H1 (cell line): ENCODE measurements around the gene KCNQ1. TPM values are rescaled to one million over a fixed set of nuclear protein-coding genes. Genes with fewer than 3 reads are reported as not detected.

Experiments
- CTCF ChIA-PET: fragments of 300-600 bp; sonication (Branson Sonifier 250); formaldehyde crosslinking; loops from one replicate; lab custom pipeline; 2021; ENCODE audit not compliant: partially characterized antibody; lab: Charles Lee
- POLR2A ChIA-PET: fragments of 300-600 bp; sonication (Branson Sonifier 250); formaldehyde crosslinking; loops from one replicate; lab custom pipeline; 2021; ENCODE audit warnings: inconsistent platforms; ENCODE audit not compliant: partially characterized antibody; lab: Charles Lee
- DNase-seq, 2 experiments: peaks; one replicate each; pipeline versions ENCODE4 v3.0.0 to v3.0.0-alpha.2; 2010 to 2022; ENCODE audit warnings: low spot score in 2 of 2, low read depth in 1 of 2, mixed read lengths in 1 of 2
- FAIRE-seq: peaks from 2 replicates; lab custom pipeline; 2011; peaks lifted over from hg19 to GRCh38; lab: Jason Lieb, UNC
- H2AFZ ChIP-seq: 2 replicates; pipeline ENCODE4 v1.8.1; 2012; ENCODE audit warnings: low read length, inconsistent platforms
- H2AK5ac ChIP-seq: 2 replicates; pipeline ENCODE4 v1.6.1; 2013; ENCODE audit warnings: low read depth, low read length
- H2BK120ac ChIP-seq: replicated peaks from 2 replicates; pipeline ENCODE3; 2013; ENCODE audit warnings: low read depth, low read length, inconsistent platforms
- H2BK12ac ChIP-seq: 2 replicates; pipeline ENCODE4 v1.6.1; 2013; ENCODE audit warnings: low read depth, low read length
- H2BK15ac ChIP-seq: 2 replicates; pipeline ENCODE4 v1.6.1; 2013; ENCODE audit warnings: low read length
- H2BK20ac ChIP-seq: 2 replicates; pipeline ENCODE4 v1.6.1; 2013; ENCODE audit warnings: low read length
- H2BK5ac ChIP-seq: 2 replicates; pipeline ENCODE4 v1.6.1; 2013; ENCODE audit warnings: low read depth, low read length
- H3K14ac ChIP-seq: 2 replicates; pipeline ENCODE4 v1.6.1; 2013; ENCODE audit warnings: inconsistent platforms; ENCODE audit not compliant: insufficient read length
- H3K18ac ChIP-seq: 2 replicates; pipeline ENCODE4 v1.6.1; 2013; ENCODE audit warnings: low read length; ENCODE audit errors: extremely low read depth
- H3K23ac ChIP-seq: 2 replicates; pipeline ENCODE4 v1.6.1; 2013; ENCODE audit warnings: inconsistent platforms; ENCODE audit not compliant: insufficient read length
- H3K23me2 ChIP-seq: 2 replicates; pipeline ENCODE4 v1.6.1; 2013; ENCODE audit warnings: low read depth, low read length
- H3K27ac ChIP-seq: 2 replicates; pipeline ENCODE4 v1.6.1; 2011; ENCODE audit warnings: low read depth, low read length, inconsistent platforms
- H3K27me3 ChIP-seq, 4 experiments: replicated peaks in 1 of 4; 1 replicate in 1 of 4; 2 replicates in 3 of 4; pipeline versions ENCODE4 v1.6.1 to v1.8.1; 2011 to 2013; ENCODE audit warnings: low read length in 3 of 4, mild to moderate bottlenecking in 3 of 4, inconsistent platforms in 2 of 4, mixed read lengths in 2 of 4, moderate library complexity in 1 of 4; ENCODE audit not compliant: control insufficient read depth in 3 of 4, insufficient read depth in 3 of 4; ENCODE audit errors: extremely low read depth in 1 of 4
- H3K36me3 ChIP-seq, 4 experiments: 2 replicates each; pipeline versions ENCODE4 v1.6.1 to v1.8.1; 2011 to 2013; ENCODE audit warnings: mild to moderate bottlenecking in 4 of 4, low read length in 3 of 4, moderate library complexity in 2 of 4, control low read depth in 1 of 4, inconsistent platforms in 1 of 4; ENCODE audit not compliant: insufficient read depth in 4 of 4, control insufficient read depth in 2 of 4
- H3K4ac ChIP-seq: replicated peaks from 2 replicates; pipeline ENCODE3; 2013; ENCODE audit warnings: low read length, low read depth, mixed read lengths, inconsistent platforms; ENCODE audit not compliant: insufficient read length
- H3K4me1 ChIP-seq, 4 experiments: replicated peaks in 1 of 4; 1 replicate in 1 of 4; 2 replicates in 3 of 4; pipeline versions ENCODE4 v1.6.1 to v1.8.1; 2011 to 2013; ENCODE audit warnings: low read length in 3 of 4, inconsistent platforms in 2 of 4, mixed read lengths in 1 of 4; ENCODE audit not compliant: insufficient read depth in 4 of 4, control insufficient read depth in 3 of 4
- H3K4me2 ChIP-seq, 2 experiments: 2 replicates each; pipeline versions ENCODE4 v1.6.1 to v1.8.1; 2011 to 2013; ENCODE audit warnings: low read depth in 2 of 2, low read length in 2 of 2, control low read depth in 1 of 2, inconsistent platforms in 1 of 2, mild to moderate bottlenecking in 1 of 2; ENCODE audit not compliant: insufficient read depth in 1 of 2
- H3K4me3 ChIP-seq, 4 experiments: fragments of 200-600, 300-600 bp in 1 of 4; sonication (generic), shearing (Covaris generic), sonication (Bioruptor Twin) in 1 of 4; 2 replicates each; pipeline versions ENCODE4 v1.5.1 to v1.8.1; 2011 to 2016; ENCODE audit warnings: low read length in 4 of 4, low read depth in 3 of 4, control low read depth in 2 of 4, inconsistent platforms in 2 of 4, mild to moderate bottlenecking in 2 of 4, mixed read lengths in 1 of 4, moderate library complexity in 1 of 4; ENCODE audit not compliant: insufficient read depth in 2 of 4; ENCODE audit errors: extremely low read depth in 1 of 4
- H3K56ac ChIP-seq: replicated peaks from 2 replicates; pipeline ENCODE3; 2013; ENCODE audit warnings: low read depth, mild to moderate bottlenecking, mixed read lengths, low read length, inconsistent platforms; ENCODE audit not compliant: insufficient read length
- H3K79me1 ChIP-seq: 2 replicates; pipeline ENCODE4 v1.6.1; 2013; ENCODE audit warnings: low read depth, low read length, control low read depth
- H3K79me2 ChIP-seq, 2 experiments: 2 replicates each; pipeline versions ENCODE4 v1.6.1 to v1.8.1; 2012 to 2013; ENCODE audit warnings: low read length in 2 of 2, mild to moderate bottlenecking in 2 of 2, inconsistent platforms in 1 of 2; ENCODE audit not compliant: insufficient read depth in 2 of 2, control insufficient read depth in 1 of 2
- H3K9ac ChIP-seq, 4 experiments: replicated peaks in 1 of 4; 1 replicate in 1 of 4; 2 replicates in 3 of 4; pipeline versions ENCODE4 v1.6.1 to v1.8.1; 2011 to 2013; ENCODE audit warnings: low read depth in 3 of 4, low read length in 3 of 4, control low read depth in 2 of 4, mild to moderate bottlenecking in 2 of 4, moderate library complexity in 2 of 4, inconsistent platforms in 1 of 4; ENCODE audit errors: extremely low read depth in 1 of 4
- H3K9me3 ChIP-seq, 2 experiments: 2 replicates each; pipeline versions ENCODE4 v1.6.1 to v1.8.1; 2012 to 2013; ENCODE audit warnings: mild to moderate bottlenecking in 2 of 2, moderate library complexity in 2 of 2, control low read depth in 1 of 2, inconsistent platforms in 1 of 2, low read depth in 1 of 2, low read length in 1 of 2, mixed read lengths in 1 of 2; ENCODE audit not compliant: insufficient read depth in 2 of 2
- H4K20me1 ChIP-seq, 2 experiments: replicated peaks in 1 of 2; 2 replicates each; pipeline versions ENCODE3 to v1.8.1; 2011 to 2013; ENCODE audit warnings: inconsistent platforms in 2 of 2, low read length in 2 of 2, mild to moderate bottlenecking in 1 of 2; ENCODE audit not compliant: insufficient read depth in 2 of 2, control insufficient read depth in 1 of 2
- H4K5ac ChIP-seq: 2 replicates; pipeline ENCODE4 v1.6.1; 2013; ENCODE audit warnings: low read length, low read depth, mixed read lengths, inconsistent platforms; ENCODE audit not compliant: insufficient read length
- H4K8ac ChIP-seq: 2 replicates; pipeline ENCODE4 v1.8.0; 2013; ENCODE audit warnings: mild to moderate bottlenecking, moderate library complexity, low read length, inconsistent platforms; ENCODE audit not compliant: insufficient read depth; ENCODE audit errors: extremely low read depth
- H4K91ac ChIP-seq: replicated peaks from 2 replicates; pipeline ENCODE3; 2013; ENCODE audit warnings: low read length, mixed read lengths, inconsistent platforms; ENCODE audit not compliant: insufficient read length
- BACH1 ChIP-seq: IDR thresholded peaks from 2 replicates; pipeline ENCODE4 v1.6.1; 2012; ENCODE audit warnings: low read length, improper control_type of control experiment
- E2F6 ChIP-seq: IDR thresholded peaks from 2 replicates; pipeline ENCODE4 v1.6.1; 2012; ENCODE audit warnings: inconsistent platforms
- EP300 ChIP-seq, 2 experiments: IDR thresholded peaks; 1 replicate in 1 of 2; 2 replicates in 1 of 2; pipeline ENCODE4 v1.6.1; 2011 to 2012; ENCODE audit warnings: low read depth in 2 of 2, low read length in 2 of 2, mild to moderate bottlenecking in 2 of 2, borderline replicate concordance in 1 of 2, inconsistent platforms in 1 of 2, moderate library complexity in 1 of 2
- FOSL1 ChIP-seq: IDR thresholded peaks from 2 replicates; pipeline ENCODE4 v1.6.1; 2011; ENCODE audit warnings: mild to moderate bottlenecking, low read depth, low read length, moderate library complexity; ENCODE audit not compliant: insufficient read depth
- JUND ChIP-seq: IDR thresholded peaks from 2 replicates; pipeline ENCODE4 v1.6.1; 2011; ENCODE audit warnings: mild to moderate bottlenecking, improper control_type of control experiment, low read length
- KDM4A ChIP-seq: IDR thresholded peaks from one replicate; pipeline ENCODE4 v1.7.1; 2012; ENCODE audit warnings: low read depth, mild to moderate bottlenecking, moderate library complexity, low read length, inconsistent platforms; ENCODE audit not compliant: severe bottlenecking
- POU5F1 ChIP-seq: IDR thresholded peaks from 2 replicates; pipeline ENCODE4 v1.6.1; 2011; ENCODE audit warnings: low read depth, mild to moderate bottlenecking, low read length, moderate library complexity
- SIN3A ChIP-seq, 2 experiments: IDR thresholded peaks in 1 of 2; conservative IDR thresholded peaks in 1 of 2; 2 replicates each; pipeline ENCODE4 v1.6.1; 2011 to 2012; ENCODE audit warnings: low read length in 2 of 2, improper control_type of control experiment in 1 of 2, low read depth in 1 of 2, mild to moderate bottlenecking in 1 of 2
- SIX5 ChIP-seq: IDR thresholded peaks from 2 replicates; pipeline ENCODE4 v1.6.1; 2011; ENCODE audit warnings: mild to moderate bottlenecking, low read depth, low read length
- SP4 ChIP-seq: IDR thresholded peaks from 2 replicates; pipeline ENCODE4 v1.6.1; 2012; ENCODE audit warnings: low read length, inconsistent platforms
- SRF ChIP-seq: IDR thresholded peaks from 2 replicates; pipeline ENCODE4 v1.6.1; 2011; ENCODE audit warnings: mild to moderate bottlenecking, low read depth, low read length, moderate library complexity
- TAF7 ChIP-seq: optimal IDR thresholded peaks from 2 replicates; pipeline ENCODE3; 2011; ENCODE audit warnings: low read depth, mild to moderate bottlenecking, inconsistent platforms, low read length, moderate library complexity, borderline replicate concordance
- TBP ChIP-seq: IDR thresholded peaks from 2 replicates; pipeline ENCODE4 v1.6.1; 2011; ENCODE audit warnings: low read depth, low read length, improper control_type of control experiment
- TEAD4 ChIP-seq: IDR thresholded peaks from 2 replicates; pipeline ENCODE4 v1.6.1; 2012; ENCODE audit warnings: low read depth, low read length, inconsistent platforms, mixed read lengths
- whole genome bisulfite sequencing, 2 experiments: shearing (Covaris generic) in 1 of 2; methylation state at CpG; one replicate each; pipeline versions ENCODE4 v1.1.6 to v1.1.7; 2013 to 2015; ENCODE audit warnings: low lambda C conversion rate in 2 of 2, mixed read lengths in 2 of 2, inconsistent platforms in 1 of 2, low coverage in 1 of 2, missing lambda C conversion rate in 1 of 2; ENCODE audit not compliant: insufficient replicate concordance in 2 of 2, insufficient coverage in 1 of 2, insufficient read length in 1 of 2; ENCODE audit errors: extremely low coverage in 1 of 2, missing lambda C conversion rate in 1 of 2; 5-methylcytosine and 5-hydroxymethylcytosine counted together
- polyA plus RNA-seq, 7 experiments: library from polyadenylated mRNA; depleted of rRNA in 3 of 7; stranded (reverse) in 5 of 7; unstranded in 2 of 7; fragments of >200 nt in 5 of 7; fragments of 200-250 nt in 2 of 7; gene quantifications; 1 replicate in 5 of 7; 2 replicates in 1 of 7; 4 replicates in 1 of 7; pipeline versions ENCODE4 v1.2.1 to v1.2.3, GENCODE V29; 2011 to 2013; ENCODE audit warnings: missing spikeins in 2 of 7, mixed read lengths in 2 of 7
- total RNA-seq: library from RNA; stranded (reverse); fragmentation: NEBNext Ultra II Directional; extraction: Animal tissue kit (Norgen Biotek cat#: 25700); gene quantifications from 2 replicates; pipeline ENCODE4 v1.2.1, GENCODE V29; 2021

Gene KCNQ1
- total and polyA plus RNA-seq, 2 of the 8 experiments (the other 6 are each of a cell fraction or from before 2014, with no cell fraction given) = 1.9 to 2.0 TPM

- no peaks in the 10 kb centered on the region for H3K36me3 ChIP-seq
- H2BK120ac ChIP-seq = no peak overlapping the region
- H2AK5ac ChIP-seq = no peak overlapping the region
- H3K79me1 ChIP-seq = no peaks in the 10 kb centered on the region
- H3K9ac ChIP-seq = no peak overlapping the region
- no peak overlapping the region for H4K8ac ChIP-seq
- DNase-seq (no peak), FAIRE-seq (no peak)
- no peak overlapping the region for H3K27ac ChIP-seq
- peaks cover 0 to 2% of the 10 kb centered on the region in 2 experiments for H4K20me1 ChIP-seq
- no peak overlapping the region for H2AFZ ChIP-seq
- ChIA-PET POLR2A (no interaction called here), CTCF (interaction anchor here (0.9 to 1.3 kb wide), 2 partner anchors 15 to 195 kb away, joined by 3 to 4 read pairs; no protein-coding TSS in a partner anchor)
- H2BK12ac ChIP-seq = no peak overlapping the region
- H4K91ac ChIP-seq = no peak overlapping the region
- no peaks in the 10 kb centered on the region for H3K79me2 ChIP-seq
- no peak overlapping the region for H3K56ac ChIP-seq
- WGBS, 2 experiments = 88% methylated on average over 16 of the region's 17 CpGs; no CpG with 5 or more reads in 1 of the 2 experiments
- no peaks in the 10 kb centered on the region; a peak in 1 of 7 replicates for H3K4me1 ChIP-seq
- H3K4me3 ChIP-seq = no peak overlapping the region
- no peak overlapping the region for H3K23ac ChIP-seq
- no peak overlapping the region for H3K4me2 ChIP-seq
- no peak overlapping the region for H2BK20ac ChIP-seq
- peaks cover 12 to 25% of the 10 kb centered on the region in 2 experiments for H3K9me3 ChIP-seq
- H3K23me2 ChIP-seq = no peaks in the 10 kb centered on the region
- no peak overlapping the region for H3K18ac ChIP-seq
- H4K5ac ChIP-seq = no peak overlapping the region
- peaks cover 5 to 71% (median 41%) of the 10 kb centered on the region in 4 experiments for H3K27me3 ChIP-seq
- no peak overlapping the region for H2BK5ac ChIP-seq
- no peak overlapping the region for H3K4ac ChIP-seq
- no peak overlapping the region for H2BK15ac ChIP-seq
- H3K14ac ChIP-seq = no peak overlapping the region
- TF ChIP-seq E2F6 = no peak
- no peak for TF ChIP-seq POU5F1
- no peak for TF ChIP-seq SP4
- no peak for TF ChIP-seq EP300 (IDR thresholded peaks at IDR 0.05; ENCODE audit: borderline replicate concordance in 1 of 2, low read depth in 2 of 2, low read length in 2 of 2)
- no peak for TF ChIP-seq JUND
- no peak for TF ChIP-seq SIX5
- TF ChIP-seq TBP = no peak
- no peak for TF ChIP-seq KDM4A
- no peak for TF ChIP-seq SRF
- TF ChIP-seq TAF7 = no peak
- no peak for TF ChIP-seq BACH1
- TF ChIP-seq TEAD4 = no peak
- no peak for TF ChIP-seq FOSL1
- no peak for TF ChIP-seq SIN3A (conservative IDR thresholded peaks at IDR 0.05 in 1 of 2, IDR thresholded peaks at IDR 0.05 in 1 of 2; ENCODE audit: low read depth in 1 of 2, low read length in 2 of 2)
Measured at GRCh38 chr11:2728128-2728662, 283.4 kb downstream of the KCNQ1 start.
